IPS-20b (cell line): ENCODE results near the gene LNX1.

Source experiments
- H3K27ac ChIP-seq: one replicate; pipeline ENCODE4 v1.5.1; 2013; ENCODE audit warnings: low read length
- H3K27me3 ChIP-seq: 2 replicates; pipeline ENCODE4 v1.6.1; 2013; ENCODE audit warnings: mild to moderate bottlenecking, low read length, inconsistent platforms; ENCODE audit not compliant: insufficient read depth
- H3K36me3 ChIP-seq: 2 replicates; pipeline ENCODE4 v1.6.1; 2013; ENCODE audit warnings: low read depth, mild to moderate bottlenecking, inconsistent platforms, low read length, moderate library complexity; ENCODE audit not compliant: insufficient read depth
- H3K4me1 ChIP-seq: 2 replicates; pipeline ENCODE4 v1.6.1; 2013; ENCODE audit warnings: mild to moderate bottlenecking, control low read depth, inconsistent platforms, low read length, moderate library complexity; ENCODE audit not compliant: insufficient read depth
- H3K4me3 ChIP-seq: 2 replicates; pipeline ENCODE4 v1.5.1; 2013; ENCODE audit warnings: mild to moderate bottlenecking, low read length, inconsistent platforms
- H3K9ac ChIP-seq: 2 replicates; pipeline ENCODE4 v1.6.1; 2013; ENCODE audit warnings: low read depth, mild to moderate bottlenecking, inconsistent platforms, low read length, moderate library complexity
- H3K9me3 ChIP-seq: 2 replicates; pipeline ENCODE4 v1.6.1; 2013; ENCODE audit warnings: mild to moderate bottlenecking, low read depth, low read length, inconsistent platforms; ENCODE audit not compliant: insufficient read depth

LNX1 gene

DNA sequence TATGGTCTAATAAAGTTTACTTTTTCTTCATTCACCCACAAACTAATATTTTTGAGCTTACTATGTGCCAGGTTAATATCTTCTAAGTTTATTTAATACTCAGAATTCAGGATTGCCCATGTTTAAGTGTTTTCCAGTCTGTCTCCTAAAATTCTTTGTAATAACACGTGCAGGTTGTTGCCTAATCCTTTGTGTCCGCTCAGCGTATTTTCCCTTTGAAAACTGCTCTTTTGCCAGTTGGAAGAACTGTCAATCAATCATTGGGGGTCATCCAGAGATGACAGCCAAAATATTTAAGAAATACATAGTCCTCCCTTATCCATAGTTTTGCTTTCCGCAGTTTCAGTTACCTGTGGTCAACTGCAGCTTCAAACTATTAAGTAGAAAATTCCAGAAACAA is 63.4 kb downstream of the LNX1 start:
- peaks cover 21% of the 10 kb centered on the region for H3K4me1 ChIP-seq

GRCh38 chr4:53527326-53527725 is 64.0 kb downstream of the LNX1 start:
- H3K36me3 ChIP-seq, result no peaks in the 10 kb centered on the region
- no peak overlapping the region for H3K27ac ChIP-seq
- H3K9me3 ChIP-seq, result no peaks in the 10 kb centered on the region
- no peak overlapping the region for H3K4me3 ChIP-seq
- H3K27me3 ChIP-seq, result no peaks in the 10 kb centered on the region
- H3K4me1 ChIP-seq, result peaks cover 16% of the 10 kb centered on the region
- no peak overlapping the region for H3K9ac ChIP-seq

More for the DNA sequence above, 63.4 kb downstream of the LNX1 start:
- H3K27ac ChIP-seq, result no peak overlapping the region
- H3K9me3 ChIP-seq, result no peaks in the 10 kb centered on the region
- no peaks in the 10 kb centered on the region for H3K36me3 ChIP-seq
- H3K4me3 ChIP-seq, result no peak overlapping the region
- no peak overlapping the region for H3K9ac ChIP-seq
- no peaks in the 10 kb centered on the region for H3K27me3 ChIP-seq

DNA sequence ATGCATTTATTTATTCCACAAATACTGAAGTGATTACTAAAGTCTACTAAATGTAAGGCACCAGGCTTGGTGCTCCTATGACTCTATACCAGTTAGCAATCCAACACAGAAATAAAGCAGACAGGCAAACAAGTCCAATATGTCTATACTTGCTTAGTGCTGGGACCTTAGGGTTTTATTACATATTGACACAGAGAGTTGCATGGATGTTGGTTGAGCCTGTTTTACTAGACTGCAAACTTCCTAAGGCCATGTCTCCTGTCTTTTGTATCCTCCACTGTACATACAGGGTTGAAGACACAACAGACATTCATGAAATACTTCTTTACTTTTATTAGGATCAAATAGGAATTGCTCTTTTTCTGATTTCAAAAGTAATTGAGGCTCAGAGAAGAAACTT is 69.0 kb downstream of the LNX1 start:
- H3K4me1 ChIP-seq, result peaks cover 15% of the 10 kb centered on the region
- H3K36me3 ChIP-seq, result no peaks in the 10 kb centered on the region
- no peak overlapping the region for H3K4me3 ChIP-seq
- H3K27me3 ChIP-seq, result no peaks in the 10 kb centered on the region
- no peak overlapping the region for H3K9ac ChIP-seq
- no peak overlapping the region for H3K27ac ChIP-seq
- no peaks in the 10 kb centered on the region for H3K9me3 ChIP-seq

- Histone ChIP-seq H3K27ac (no peak overlapping the region), H3K27me3 (no peaks in the 10 kb centered on the region), H3K4me3 (0 out of 2 replicates have a peak overlapping the region, but pooled peaks have one; percentile 15), H3K9me3 (no peaks in the 10 kb centered on the region), H3K36me3 (no peaks in the 10 kb centered on the region), H3K4me1 (peaks cover 15% of the 10 kb centered on the region; the same call in 1 of the 2 replicates), H3K9ac (no peak overlapping the region)
Observed at GRCh38 chr4:53520116-53520515, 71.2 kb downstream of the LNX1 start.

GRCh38 chr4:53518807-53519206 is 72.5 kb downstream of the LNX1 start:
- Histone ChIP-seq H3K4me3 (no peak overlapping the region), H3K27ac (no peak overlapping the region), H3K9ac (no peak overlapping the region), H3K4me1 (peaks cover 15% of the 10 kb centered on the region; the same call in 1 of the 2 replicates), H3K36me3 (no peaks in the 10 kb centered on the region), H3K27me3 (no peaks in the 10 kb centered on the region), H3K9me3 (no peaks in the 10 kb centered on the region)

DNA sequence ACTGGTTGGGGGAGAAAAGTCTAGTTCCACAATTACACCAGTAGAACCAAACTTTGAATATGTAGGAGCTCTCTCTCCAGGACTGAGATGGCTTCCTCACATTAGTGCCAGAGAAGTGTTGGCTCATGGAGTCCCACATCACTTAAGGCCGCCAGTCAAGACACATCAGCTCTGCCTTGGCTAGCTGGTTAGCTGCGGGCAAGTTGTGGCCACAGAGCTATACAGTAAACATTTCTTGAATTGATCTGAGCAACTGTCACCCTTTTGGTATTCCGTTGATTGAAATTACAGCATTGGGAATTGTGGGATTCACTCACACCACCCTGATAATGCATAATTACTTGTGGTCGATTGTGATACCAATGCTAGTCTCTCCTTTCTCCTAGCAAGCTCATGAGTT is 76.2 kb downstream of the LNX1 start:
- no peaks in the 10 kb centered on the region for H3K27me3 ChIP-seq
- no peaks in the 10 kb centered on the region for H3K9me3 ChIP-seq
- no peak overlapping the region for H3K4me3 ChIP-seq
- H3K4me1 ChIP-seq, result peaks cover 5% of the 10 kb centered on the region; the same call in 1 of the 2 replicates
- no peaks in the 10 kb centered on the region for H3K36me3 ChIP-seq
- no peak overlapping the region for H3K27ac ChIP-seq
- H3K9ac ChIP-seq, result no peak overlapping the region

DNA sequence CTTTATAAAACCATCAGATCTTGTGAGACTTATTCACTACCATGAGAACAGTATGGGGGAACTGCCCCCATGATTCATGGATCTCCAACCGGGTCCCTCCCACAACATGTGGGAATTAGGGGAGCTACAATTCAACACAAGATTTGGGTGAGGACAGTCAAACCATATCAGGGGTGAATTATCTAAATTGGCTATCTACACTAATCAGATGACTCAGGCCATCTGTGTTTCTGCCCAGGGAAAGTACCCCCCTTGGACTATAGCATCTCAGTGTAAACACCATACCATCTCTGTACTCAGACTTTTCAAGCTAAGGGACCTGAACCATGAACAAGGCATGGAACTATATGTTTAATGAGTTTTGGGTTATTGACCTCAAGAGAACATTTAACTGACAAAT is 76.8 kb downstream of the LNX1 start:
- Histone ChIP-seq H3K36me3 (no peaks in the 10 kb centered on the region), H3K9me3 (no peaks in the 10 kb centered on the region), H3K4me3 (no peak overlapping the region), H3K27ac (no peak overlapping the region), H3K4me1 (no peaks in the 10 kb centered on the region), H3K9ac (no peak overlapping the region), H3K27me3 (no peaks in the 10 kb centered on the region)

DNA sequence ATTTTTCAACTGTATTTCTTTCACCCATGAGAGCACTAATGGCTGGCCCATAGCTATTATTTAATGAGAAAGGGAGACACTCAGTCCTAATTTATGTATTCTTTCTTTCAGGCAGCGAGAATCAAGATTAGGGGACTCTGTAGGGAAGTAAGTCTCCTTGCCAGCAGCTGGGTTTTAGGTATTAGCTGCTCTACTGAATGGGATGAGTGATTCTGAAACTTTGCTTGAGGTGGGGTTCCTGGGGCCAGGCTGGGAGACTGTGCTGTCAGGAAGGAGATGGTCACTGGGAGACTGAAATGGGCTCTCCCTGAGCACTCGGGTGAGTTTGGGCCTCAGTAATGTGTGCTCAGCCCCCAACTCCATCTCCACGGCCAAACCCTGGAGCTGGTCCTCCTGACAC is 78.7 kb downstream of the LNX1 start:
- H3K27me3 ChIP-seq, result no peaks in the 10 kb centered on the region
- no peaks in the 10 kb centered on the region for H3K36me3 ChIP-seq
- no peak overlapping the region for H3K4me3 ChIP-seq
- no peaks in the 10 kb centered on the region for H3K4me1 ChIP-seq
- no peaks in the 10 kb centered on the region for H3K9me3 ChIP-seq
- no peak overlapping the region for H3K27ac ChIP-seq
- no peak overlapping the region for H3K9ac ChIP-seq

DNA sequence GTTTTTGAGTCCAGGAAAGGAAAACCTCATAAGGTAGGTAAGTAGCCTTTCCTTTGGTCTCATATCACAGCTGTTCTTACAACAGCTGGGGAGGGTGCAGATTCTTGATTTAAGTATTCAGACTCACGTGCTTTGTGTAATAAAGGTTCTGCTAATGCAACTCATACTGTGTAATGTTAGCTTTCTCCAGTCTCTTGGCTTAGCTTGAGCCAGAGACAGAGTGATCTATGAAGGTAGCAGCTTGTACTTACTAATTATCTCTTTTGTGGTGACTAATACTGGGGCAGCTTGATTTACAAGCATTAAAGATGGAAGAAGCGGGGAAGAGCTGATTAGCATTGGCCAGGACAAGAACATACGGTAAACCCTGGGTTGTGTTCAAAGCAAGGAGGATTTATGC is 80.3 kb downstream of the LNX1 start:
- no peak overlapping the region for H3K4me3 ChIP-seq
- no peaks in the 10 kb centered on the region for H3K36me3 ChIP-seq
- H3K9me3 ChIP-seq, result no peaks in the 10 kb centered on the region
- H3K4me1 ChIP-seq, result no peaks in the 10 kb centered on the region
- H3K27ac ChIP-seq, result no peak overlapping the region
- H3K9ac ChIP-seq, result no peak overlapping the region
- no peaks in the 10 kb centered on the region for H3K27me3 ChIP-seq

GRCh38 chr4:53510321-53510720 is 81.0 kb downstream of the LNX1 start:
- Histone ChIP-seq H3K4me1 (no peaks in the 10 kb centered on the region), H3K36me3 (no peaks in the 10 kb centered on the region), H3K27ac (no peak overlapping the region), H3K9me3 (no peaks in the 10 kb centered on the region), H3K4me3 (no peak overlapping the region), H3K9ac (no peak overlapping the region), H3K27me3 (no peaks in the 10 kb centered on the region)

DNA sequence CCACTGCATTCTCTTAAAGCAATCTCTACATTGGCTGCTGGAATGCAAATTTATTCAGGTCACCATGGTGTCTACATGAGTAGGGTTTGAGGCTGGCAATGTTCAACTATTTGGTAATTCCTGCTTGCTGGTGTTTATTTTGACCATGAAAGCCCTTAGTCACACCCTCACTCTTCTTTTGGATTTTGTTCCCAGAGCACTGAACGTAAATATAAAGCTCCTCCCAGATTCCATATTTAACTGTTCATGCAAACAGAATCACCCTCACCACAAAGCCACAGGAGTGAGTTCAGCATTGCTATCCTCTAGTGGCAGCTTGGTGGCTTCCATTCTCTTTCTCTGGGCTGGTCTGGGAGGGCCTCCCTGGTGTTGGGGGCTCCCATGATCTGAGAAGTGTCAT is 82.8 kb downstream of the LNX1 start:
- Histone ChIP-seq H3K9ac (no peak overlapping the region), H3K27me3 (no peaks in the 10 kb centered on the region), H3K4me3 (no peak overlapping the region), H3K27ac (no peak overlapping the region), H3K36me3 (no peaks in the 10 kb centered on the region), H3K4me1 (no peaks in the 10 kb centered on the region), H3K9me3 (no peaks in the 10 kb centered on the region)

DNA sequence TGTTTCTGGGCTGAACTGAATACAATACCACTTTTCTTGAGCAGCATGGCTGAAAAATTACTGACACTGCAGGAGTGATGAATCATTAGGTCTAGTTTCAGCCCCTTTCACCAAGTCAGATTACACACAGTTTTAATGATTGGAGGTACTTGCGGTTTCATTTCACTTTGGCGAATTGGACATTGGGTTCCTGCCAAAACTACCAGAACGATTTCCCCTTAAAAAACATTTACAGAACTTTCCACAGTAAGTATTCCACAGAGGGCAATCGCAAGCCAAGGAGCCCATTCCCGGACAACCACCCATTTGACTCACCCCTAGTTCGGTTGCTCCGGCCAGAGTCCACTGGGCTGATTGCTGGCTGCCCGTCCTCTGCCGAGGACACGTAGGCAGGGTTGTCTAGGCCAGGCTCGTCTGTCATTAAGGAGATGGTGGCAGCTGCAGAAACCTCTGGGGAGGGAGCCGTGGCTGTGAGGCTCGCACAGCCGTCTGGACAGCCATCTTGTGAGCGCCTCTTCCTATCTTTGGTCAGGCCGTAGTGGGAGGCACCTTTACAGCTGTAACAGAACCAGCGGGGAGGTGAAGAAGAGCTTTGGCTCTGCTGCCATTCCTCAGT is 83.5 kb downstream of the LNX1 start:
- no peak overlapping the region for H3K9ac ChIP-seq
- H3K36me3 ChIP-seq, result no peaks in the 10 kb centered on the region
- H3K4me1 ChIP-seq, result no peaks in the 10 kb centered on the region
- H3K4me3 ChIP-seq, result no peak overlapping the region
- no peak overlapping the region for H3K27ac ChIP-seq
- no peaks in the 10 kb centered on the region for H3K27me3 ChIP-seq
- H3K9me3 ChIP-seq, result no peaks in the 10 kb centered on the region
